ENCODE measurements around the gene CFLAR.

Gene CFLAR

DNA sequence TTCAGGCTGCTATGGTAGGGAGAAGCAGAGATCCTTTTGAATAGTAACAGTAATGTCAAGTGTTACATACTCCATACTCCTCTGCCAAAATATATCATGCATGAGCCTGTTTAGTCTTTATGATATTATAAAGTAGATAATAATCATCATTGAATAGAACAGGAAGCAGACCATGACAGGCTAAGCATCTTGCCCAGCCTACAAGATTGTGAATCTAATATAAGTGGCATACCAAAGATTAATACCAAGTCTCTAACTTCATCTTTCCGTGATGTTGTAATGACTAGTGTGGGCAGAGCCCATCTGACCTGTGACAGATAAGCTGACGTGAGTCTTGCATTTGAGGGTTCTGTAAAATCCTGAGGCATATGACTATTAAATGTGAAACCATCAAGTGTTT, 31.1 kb upstream of the CFLAR start:
- no peak for DNase-seq (ENCODE audit: low spot score)
- in situ Hi-C loops (cut with MboI; ENCODE audit: low sequenced_read_pairs, unreplicated experiment), result no loop called here
- TF ChIP-seq, protein P1, sequence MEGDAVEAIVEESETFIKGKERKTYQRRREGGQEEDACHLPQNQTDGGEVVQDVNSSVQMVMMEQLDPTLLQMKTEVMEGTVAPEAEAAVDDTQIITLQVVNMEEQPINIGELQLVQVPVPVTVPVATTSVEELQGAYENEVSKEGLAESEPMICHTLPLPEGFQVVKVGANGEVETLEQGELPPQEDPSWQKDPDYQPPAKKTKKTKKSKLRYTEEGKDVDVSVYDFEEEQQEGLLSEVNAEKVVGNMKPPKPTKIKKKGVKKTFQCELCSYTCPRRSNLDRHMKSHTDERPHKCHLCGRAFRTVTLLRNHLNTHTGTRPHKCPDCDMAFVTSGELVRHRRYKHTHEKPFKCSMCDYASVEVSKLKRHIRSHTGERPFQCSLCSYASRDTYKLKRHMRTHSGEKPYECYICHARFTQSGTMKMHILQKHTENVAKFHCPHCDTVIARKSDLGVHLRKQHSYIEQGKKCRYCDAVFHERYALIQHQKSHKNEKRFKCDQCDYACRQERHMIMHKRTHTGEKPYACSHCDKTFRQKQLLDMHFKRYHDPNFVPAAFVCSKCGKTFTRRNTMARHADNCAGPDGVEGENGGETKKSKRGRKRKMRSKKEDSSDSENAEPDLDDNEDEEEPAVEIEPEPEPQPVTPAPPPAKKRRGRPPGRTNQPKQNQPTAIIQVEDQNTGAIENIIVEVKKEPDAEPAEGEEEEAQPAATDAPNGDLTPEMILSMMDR (IDR thresholded peaks at IDR 0.05; ENCODE audit: borderline replicate concordance, control extremely low read depth, extremely low read depth, insufficient read depth, missing control alignments), result no peak

DNA sequence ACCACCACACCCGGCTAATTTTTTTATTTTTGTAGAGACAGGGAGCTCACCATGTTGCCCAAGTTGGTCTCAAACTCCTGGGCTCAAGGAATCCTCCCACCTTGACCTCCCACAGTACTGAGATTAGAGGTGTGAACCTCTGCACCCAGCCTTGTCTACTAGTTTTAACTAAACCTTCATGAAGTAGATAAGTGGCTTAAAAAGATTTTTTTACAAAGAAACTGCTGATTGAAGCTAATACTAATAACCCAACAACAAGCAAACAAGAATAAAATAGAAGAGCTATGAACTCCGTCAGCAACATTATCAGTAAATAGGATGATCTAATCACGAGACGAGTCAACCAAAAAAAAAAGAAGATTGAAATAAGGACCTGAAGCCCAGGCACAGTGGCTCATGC, 25.4 kb upstream of the CFLAR start:
- TF ChIP-seq, protein P1 (IDR thresholded peaks at IDR 0.05; ENCODE audit: borderline replicate concordance, control extremely low read depth, extremely low read depth, insufficient read depth, missing control alignments), result no peak
- no peak for DNase-seq (ENCODE audit: low spot score)
- in situ Hi-C loops (cut with MboI; ENCODE audit: low sequenced_read_pairs, unreplicated experiment), result no loop called here

DNA sequence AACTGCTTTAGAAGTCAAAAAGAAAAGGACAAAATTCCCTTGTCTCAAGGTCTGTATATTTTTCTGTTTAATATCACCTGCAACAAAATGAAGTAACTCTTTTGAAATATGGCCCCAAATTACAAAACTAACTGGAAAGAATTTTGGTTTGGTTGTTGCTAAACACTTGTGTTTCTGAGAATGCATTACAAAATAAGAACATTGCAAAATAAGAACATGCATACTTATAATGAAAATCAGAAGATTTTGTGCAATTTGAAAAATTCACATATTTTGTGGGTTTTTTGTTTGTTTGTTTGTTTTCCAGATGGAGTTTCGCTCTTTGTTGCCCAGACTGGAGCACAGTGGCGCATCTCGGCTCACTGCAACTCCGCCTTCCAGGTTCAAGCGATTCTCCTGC, 22.4 kb upstream of the CFLAR start:
- DNase-seq (ENCODE audit: low spot score), result no peak
- TF ChIP-seq, protein P1 (IDR thresholded peaks at IDR 0.05; ENCODE audit: borderline replicate concordance, control extremely low read depth, extremely low read depth, insufficient read depth, missing control alignments), result no peak
- in situ Hi-C loops (cut with MboI; ENCODE audit: low sequenced_read_pairs, unreplicated experiment), result no loop called here

DNA sequence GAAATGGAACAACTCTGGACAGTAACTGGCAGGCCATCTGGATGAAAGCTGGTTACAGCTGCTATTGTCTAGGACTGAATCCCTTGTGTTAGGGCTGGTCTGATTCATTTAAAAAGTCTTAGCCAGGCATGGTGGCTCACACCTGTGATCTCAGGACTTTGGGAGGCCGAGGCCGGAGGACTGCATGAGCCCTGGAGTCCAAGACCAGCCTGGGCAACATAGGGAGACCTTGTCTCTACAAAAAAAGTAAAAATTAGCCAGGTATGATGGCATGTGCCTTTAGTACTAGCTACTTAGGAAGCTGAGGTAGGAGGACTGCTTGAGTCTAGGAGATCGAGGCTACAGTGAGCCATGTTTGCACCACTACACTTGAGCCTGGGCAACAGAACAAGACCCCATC, 15.5 kb upstream of the CFLAR start:
- DNase-seq (ENCODE audit: low spot score), result no peak
- in situ Hi-C loops (cut with MboI; ENCODE audit: low sequenced_read_pairs, unreplicated experiment), result no loop called here
- TF ChIP-seq, protein P1 (IDR thresholded peaks at IDR 0.05; ENCODE audit: borderline replicate concordance, control extremely low read depth, extremely low read depth, insufficient read depth, missing control alignments), result no peak

DNA sequence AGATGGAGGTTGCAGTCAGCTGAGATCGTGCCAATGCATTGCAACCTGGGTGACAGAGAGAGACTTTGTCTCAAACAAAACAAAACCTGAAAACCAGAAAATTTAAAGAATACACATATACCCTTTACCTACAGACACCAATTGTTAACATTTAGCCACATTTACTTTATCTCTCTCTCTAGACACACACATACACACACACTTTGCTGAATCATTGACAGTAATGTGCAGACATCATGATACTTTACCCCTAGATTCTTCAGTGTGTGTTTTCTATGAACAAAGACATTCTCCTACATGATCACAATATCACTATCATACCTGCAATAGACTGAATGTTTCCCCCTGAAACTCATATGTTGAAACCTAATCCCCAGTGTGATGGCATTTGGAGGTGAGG, 10.2 kb upstream of the CFLAR start:
- TF ChIP-seq, protein P1 (IDR thresholded peaks at IDR 0.05; ENCODE audit: borderline replicate concordance, control extremely low read depth, extremely low read depth, insufficient read depth, missing control alignments), result no peak
- in situ Hi-C loops (cut with MboI; ENCODE audit: low sequenced_read_pairs, unreplicated experiment), result no loop called here
- no peak for DNase-seq (ENCODE audit: low spot score)

DNA sequence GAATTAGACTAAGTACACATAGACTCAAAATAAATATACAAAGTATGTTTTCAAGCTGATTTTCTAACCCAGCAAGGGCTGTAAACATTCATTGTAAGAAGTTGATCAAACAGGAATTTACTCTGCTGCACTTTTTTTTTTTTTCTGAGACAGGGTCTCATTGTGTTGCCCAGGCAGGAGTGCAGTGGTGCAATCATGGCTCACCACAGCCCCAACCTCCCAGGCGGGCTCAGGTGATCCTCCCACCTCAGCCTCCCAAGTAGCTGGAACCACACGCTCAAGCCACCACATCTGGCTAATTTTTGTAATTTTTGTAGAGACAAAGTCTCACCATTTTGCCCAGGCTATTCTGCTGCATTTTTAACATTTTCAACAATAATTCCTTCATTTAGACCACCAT, 8.3 kb upstream of the CFLAR start:
- TF ChIP-seq, protein P1 (IDR thresholded peaks at IDR 0.05; ENCODE audit: borderline replicate concordance, control extremely low read depth, extremely low read depth, insufficient read depth, missing control alignments), result no peak
- DNase-seq (ENCODE audit: low spot score), result no peak
- in situ Hi-C loops (cut with MboI; ENCODE audit: low sequenced_read_pairs, unreplicated experiment), result no loop called here

DNA sequence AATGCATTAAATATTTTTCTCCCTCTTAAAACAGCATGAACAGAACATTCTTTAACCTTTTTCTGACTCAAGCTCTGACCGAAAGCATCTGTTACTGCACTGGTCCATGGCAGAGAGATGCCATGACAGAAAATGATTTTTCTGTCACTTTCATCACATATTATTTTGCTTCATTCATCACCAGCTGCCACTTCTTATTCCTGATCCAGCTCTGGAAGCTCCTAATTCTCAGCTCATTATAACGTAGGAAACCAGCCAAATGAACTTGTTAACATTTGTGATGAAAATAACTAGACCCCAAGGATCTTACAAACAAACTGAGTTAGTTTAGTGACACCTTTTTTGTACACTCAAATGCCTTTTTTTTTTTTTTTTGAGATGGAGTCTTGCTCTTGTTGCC, 7.6 kb upstream of the CFLAR start:
- in situ Hi-C loops (cut with MboI; ENCODE audit: low sequenced_read_pairs, unreplicated experiment), result no loop called here
- TF ChIP-seq, protein P1 (IDR thresholded peaks at IDR 0.05; ENCODE audit: borderline replicate concordance, control extremely low read depth, extremely low read depth, insufficient read depth, missing control alignments), result no peak
- DNase-seq (ENCODE audit: low spot score), result no peak
